HK-2 (cell line): ENCODE data around the gene NDUFA3.
"Not testable (repeated sequence)": the region's sequence is repeated elsewhere in the genome, so short reads cannot be mapped to it uniquely, and the experiment has no call there.

Experiments
- DNase-seq: peaks from one replicate; pipeline ENCODE4 v3.0.0-alpha.2; 2018; ENCODE audit not compliant: unreplicated experiment

NDUFA3 gene

DNA sequence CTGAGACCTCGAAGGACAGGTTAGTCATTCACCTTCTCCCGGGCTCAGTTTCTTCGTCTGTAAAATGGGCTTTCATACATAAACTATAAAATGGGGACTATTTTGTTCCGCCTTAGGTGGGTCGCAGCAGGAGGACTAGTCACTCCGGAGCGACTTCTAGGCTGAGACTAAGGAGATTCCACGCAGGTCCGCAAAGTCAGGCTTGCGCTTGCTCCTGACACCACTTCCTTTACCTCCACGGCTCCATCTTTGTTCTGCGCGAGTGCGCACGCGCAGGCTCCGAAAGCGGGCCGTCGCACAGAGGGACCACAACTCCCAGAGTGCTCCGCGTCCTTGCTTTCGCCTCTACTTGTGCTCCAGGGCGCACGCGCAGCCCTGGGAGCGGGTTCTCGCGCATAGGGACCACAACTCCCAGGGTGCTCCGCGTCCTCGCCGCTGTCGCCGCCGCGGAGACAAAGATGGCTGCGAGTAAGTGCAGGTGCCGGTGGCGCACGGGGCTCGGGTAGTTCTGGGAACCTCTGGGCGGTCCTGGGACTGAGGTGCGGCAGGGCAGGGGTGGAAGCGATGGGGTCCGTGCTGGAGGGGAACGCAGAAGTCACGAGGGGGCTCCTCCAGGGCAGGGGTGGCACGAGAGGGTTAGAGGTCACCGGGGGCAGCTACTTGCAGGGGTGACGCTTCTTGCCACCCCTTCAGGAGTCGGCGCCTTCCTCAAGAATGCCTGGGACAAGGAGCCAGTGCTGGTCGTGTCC lies at the start of gene NDUFA3:
NDUFA3 (plus strand) TSS at position 435 of the 749 bp plus-strand sequence; CDS start at position 459, 24 bp downstream.
- peak; percentile 98 for DNase-seq

- no peak for DNase-seq
Observed at GRCh38 chr19:54062643-54063042, 40.0 kb upstream of the NDUFA3 start.

DNA sequence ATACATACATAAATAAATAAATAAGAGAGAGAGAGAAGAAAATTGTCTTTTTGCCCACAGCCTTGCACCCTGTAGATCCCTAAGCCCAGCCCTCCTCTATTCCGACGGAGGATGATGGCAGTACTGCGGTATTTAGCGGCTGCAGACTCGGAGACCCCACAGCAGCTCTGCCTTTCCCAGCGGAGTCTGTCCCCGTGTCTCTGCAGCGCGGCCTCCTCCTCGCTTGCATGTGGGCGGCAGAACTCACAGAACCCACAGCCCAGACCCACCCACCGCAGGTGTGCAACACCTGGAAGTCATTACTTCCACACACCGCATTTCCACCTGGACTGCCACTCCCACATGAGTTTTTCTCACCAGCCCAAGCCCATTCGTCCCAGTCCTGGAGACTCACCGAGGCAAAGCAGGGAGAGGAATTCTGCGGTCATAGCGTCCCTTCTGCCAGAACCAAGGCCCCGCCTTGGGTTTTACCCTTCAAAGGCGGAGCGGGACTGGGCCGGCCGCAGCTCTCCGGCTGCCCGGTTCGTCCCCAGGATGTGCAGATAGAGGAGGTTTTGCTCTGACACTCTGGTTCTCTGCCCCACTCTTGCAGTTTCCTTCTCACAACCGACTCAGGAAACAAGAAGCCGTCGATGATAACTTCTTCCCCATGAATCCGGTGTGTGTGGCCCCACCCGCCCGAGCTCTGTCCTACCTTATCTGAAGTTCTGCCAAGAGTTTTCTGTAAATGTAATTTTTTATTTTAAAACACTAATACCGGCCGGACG lies 39.1 kb upstream of the NDUFA3 start, which contains the start of gene VSTM1:
VSTM1 (minus strand) TSS at position 548 of the 767 bp plus-strand sequence; CDS start at position 428, 120 bp downstream.
- no peak for DNase-seq

- DNase-seq: no peak
Observed at GRCh38 chr19:54069470-54069869, 33.2 kb upstream of the NDUFA3 start.

DNA sequence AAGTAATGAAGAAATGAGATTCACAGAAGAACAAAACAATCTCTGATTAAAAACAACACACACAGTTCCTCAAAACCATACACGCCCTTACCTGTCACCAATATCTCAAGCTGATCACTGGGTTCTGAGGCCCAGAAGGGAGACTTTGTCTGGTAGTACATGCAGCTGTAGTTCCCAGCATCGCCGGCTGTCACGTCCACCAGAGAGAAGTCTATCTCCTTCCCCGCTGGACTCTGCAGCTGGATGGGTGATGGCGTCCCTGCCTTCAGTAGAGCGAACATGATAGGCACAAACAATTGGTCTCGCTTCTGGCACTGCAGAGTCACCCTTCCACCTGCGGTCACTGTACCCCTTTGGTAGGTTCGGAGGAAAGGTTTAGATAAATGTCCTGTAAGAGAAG lies 28.8 kb upstream of the NDUFA3 start:
- no peak for DNase-seq

GRCh38 chr19:54074851-54075250 lies 27.8 kb upstream of the NDUFA3 start:
- DNase-seq: no peak

DNA sequence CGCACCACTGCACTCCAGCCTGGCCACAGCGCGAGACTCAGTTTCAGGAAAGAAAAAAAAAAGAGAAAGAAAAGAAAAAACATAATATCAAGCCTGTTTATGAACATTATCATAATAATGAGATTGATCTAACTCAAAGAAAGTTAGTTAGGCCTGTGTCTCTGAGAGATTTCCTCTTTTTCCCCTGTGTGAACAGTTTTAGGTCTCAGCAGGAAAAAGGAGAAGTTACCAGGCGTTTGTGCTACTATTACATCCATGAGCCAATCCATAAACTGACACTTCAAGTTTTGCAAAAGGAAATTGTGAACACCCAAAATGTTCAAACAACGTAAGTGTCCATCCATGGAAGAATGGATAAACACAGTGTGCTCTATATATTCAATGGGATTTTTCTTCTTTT lies 25.3 kb upstream of the NDUFA3 start:
- no peak for DNase-seq

DNA sequence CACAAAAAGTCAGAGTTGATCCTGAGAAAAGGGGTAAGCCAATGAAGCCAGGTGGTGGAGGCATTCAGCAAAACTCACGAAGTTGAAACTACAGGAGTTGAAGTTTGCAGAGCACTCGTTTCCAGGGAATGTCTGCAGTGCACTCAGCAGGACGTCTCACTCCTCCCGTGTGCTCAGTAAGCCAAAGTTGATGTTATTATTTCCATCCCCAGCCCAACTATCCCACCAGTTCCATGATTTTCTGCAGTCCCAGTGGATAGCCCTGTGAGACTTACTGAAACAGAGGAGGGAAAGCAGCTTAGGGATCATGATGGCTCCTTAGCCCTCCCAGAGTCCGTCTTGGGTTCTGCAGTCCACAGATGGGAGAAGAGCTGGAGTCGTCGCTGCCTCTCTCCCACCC lies 21.6 kb upstream of the NDUFA3 start, which contains the start of gene TARM1:
TARM1 (minus strand) TSS at position 334 of the 400 bp plus-strand sequence; CDS start at position 309, 25 bp downstream.
- no peak for DNase-seq

DNA sequence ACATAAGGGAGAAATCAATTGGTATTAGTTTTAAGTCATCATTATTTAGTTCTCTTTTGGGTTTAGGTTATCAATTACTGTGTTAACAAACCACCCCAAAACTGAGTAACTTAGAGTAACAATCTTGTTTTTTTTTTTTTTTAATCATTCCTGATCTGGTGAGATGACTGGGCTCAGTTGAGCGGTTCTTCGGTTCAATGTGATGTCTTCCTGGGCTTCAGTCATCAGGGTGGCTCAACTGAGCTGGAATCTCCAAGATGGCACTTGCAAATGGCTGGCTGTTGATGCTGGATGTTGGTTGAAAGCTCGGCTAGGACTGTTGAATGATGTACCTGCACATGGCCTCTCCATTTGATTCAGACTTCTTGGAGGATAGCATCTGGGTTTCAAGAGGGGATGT lies 18.2 kb upstream of the NDUFA3 start:
- DNase-seq: no peak

- DNase-seq: no peak
Observed at GRCh38 chr19:54094426-54095000, 8.1 kb upstream of the NDUFA3 start.

GRCh38 chr19:54095136-54095858 lies 7.4 kb upstream of the NDUFA3 start:
- no peak for DNase-seq

DNA sequence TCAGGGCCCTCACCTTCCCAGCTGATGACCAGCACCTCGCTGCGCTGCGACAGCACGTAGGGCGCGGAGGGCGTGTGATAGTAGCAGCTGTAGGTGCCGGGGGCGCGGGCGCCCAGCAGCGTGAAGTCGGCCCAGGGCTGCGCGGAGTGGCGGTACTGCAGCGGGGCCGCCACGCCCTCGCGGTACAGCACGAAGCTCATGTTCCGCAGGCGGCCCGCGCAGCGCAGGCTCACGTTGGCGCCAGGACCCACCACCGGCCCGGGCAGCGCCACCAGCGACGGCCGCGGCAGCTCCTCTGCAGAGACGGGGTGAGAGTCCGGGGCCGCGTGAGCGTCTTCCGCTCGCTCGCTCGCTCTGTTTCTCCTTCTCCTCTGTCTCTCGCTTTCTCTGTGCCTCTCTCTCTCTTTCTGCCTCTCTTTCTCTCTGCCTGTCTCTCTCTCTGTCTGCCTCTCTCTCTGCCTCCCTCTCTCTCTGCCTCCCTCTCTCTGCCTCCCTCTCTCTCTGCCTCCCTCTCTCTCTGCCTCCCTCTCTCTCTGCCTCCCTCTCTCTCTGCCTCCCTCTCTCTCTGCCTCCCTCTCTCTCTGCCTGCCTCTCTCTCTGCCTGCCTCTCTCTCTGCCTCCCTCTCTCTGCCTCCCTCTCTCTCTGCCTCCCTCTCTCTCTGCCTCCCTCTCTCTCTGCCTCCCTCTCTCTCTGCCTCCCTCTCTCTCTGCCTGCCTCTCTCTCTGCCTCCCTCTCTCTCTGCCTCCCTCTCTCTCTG lies 6.6 kb upstream of the NDUFA3 start:
- peak; percentile 78 for DNase-seq

DNA sequence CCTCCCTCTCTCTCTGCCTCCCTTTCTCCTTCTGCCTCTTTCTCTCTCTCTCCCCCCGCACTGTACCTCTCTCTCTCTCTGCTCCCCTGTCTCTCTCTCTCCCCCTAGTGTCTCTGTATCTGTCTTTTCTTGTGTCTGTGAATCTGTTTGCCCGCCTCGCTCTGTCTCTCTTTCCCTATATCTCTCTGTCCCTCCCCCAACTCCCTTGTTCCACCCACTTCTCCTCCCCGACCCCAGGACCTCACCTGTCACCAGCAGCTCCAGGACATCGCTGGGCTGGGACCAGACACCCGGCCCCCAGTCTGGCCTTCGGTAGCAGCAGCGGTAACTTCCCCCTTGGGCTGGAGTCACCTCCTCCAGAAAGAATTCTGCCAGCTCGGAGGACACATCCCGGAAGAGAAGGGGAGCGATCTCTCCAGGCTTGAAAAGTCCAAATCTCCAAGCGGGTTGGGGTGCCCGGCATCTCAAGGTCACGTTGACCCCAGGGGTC lies 6.0 kb upstream of the NDUFA3 start:
- DNase-seq: no peak

DNA sequence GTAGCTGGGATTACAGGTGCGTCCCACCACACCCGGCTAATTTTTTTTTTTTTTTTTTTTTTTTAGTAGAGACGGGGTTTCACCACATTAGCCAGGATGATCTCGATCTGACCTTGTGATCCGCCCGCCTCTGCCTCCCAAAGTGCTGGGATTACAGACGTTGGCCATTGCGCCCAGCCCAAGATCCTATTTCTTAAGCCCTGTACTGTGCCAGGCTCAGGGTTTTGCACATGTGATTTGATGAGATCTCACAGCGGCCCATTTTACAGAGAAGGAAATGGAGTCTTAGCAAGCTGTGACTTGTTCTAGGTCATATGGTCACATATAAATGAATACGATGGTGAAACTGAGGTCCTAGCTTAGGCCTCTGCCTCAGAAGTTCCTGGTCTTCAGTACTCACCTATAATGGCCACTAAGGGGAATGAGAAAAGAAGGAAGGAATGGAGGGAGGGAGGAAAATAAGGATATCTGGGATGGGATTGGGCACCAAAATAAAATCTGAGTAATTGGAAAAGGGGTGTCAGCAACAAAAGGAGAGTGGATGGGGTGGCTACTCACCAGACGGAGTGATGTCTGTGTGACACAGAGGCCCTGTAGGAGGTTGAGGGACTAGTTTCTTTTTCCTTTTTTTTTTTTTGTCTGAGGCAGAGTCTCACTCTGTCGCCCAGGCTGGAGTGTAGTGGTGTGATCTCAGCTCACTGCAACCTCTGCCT lies 3.3 kb upstream of the NDUFA3 start:
- no peak for DNase-seq

- not testable (repeated sequence) for DNase-seq
Observed at GRCh38 chr19:54099903-54100255, 2.8 kb upstream of the NDUFA3 start.

DNA sequence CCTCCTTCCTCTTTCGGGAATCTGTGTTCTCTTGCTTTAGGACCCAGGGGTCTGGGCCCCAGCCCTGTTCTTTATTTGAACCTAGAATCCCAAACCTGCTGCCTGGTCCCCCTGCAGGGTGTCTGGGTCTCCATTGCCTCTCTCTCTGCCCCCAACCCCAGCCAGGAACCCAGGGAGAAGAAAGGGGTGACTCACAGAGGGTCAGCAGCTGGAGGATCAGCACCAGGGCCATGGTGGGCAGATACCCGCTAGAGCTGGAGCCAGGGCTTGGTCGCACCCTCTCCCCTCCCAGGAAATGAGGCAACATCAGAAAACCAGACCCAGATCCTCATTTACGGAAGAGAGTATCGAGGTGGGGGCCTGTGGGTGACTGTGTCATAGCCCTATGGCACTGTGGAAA lies 2.1 kb upstream of the NDUFA3 start, which contains the start of gene OSCAR:
OSCAR (minus strand) TSS at position 243 of the 400 bp plus-strand sequence; CDS start at position 232, 11 bp downstream.
- no peak for DNase-seq

DNA sequence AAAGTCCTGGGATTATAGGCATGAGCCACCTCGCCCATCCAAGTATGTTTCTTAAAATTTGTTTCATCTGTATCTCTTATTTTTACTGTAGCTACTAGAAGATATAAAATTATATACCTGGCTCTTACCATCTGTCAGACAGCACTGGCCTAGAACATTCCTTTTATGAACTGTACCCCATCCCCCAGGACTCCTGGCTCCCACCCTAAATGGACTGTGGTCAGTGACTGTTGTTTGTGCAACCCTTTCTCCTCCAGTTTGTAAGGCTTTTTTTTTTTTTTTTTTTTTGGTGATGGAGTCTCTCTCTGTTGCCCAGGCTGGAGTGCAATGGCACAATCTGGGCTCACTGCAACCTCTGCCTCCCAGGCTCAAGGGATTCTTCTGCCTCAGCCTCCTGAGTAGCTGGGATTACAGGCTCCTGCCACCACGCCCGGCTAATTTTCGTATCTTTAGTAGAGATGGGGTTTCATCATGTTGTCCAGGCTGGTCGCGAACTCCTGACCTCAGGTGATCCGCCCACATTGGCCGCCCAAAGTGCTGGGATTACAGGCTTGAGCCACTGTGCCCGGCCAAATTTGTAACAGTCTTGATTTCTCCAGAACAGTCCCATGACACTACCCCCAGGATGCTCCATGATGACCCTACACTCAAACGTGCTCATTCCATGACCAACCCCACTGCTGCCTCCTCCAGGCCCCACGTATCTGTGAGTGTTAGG lies 2.5 kb downstream of the NDUFA3 start:
- no peak for DNase-seq

DNA sequence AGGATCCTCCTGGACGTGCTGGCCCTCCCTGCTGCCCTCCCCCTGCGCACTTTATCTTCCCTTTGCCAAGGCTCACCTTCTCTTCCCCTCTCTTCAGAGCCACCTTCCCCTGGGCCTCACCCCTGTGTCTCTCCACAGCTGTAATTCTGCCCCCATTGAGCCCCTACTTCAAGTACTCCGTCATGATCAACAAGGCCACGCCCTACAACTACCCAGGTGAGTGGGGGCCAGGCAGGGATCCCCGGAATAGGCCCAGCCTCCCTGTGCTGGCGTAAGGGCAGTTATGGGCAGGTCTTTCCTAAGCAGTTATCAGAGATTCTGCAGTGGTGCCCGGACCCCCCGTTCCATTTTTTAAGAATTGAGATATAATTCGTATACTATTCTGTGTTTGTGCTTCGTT lies 3.1 kb downstream of the NDUFA3 start:
- DNase-seq: no peak

- no peak for DNase-seq
Observed at GRCh38 chr19:54106716-54107115, 4.1 kb downstream of the NDUFA3 start.
